Activated CD4-positive, alpha-beta T cell treated with anti-CD3 and anti-CD28 coated beads, Interleukin-2, amount 10 ng/mL, durations not matched to agents 7 days and 5 days (primary cell): Measurements from ENCODE around the gene DNTT. TPM values are rescaled to one million over a fixed set of nuclear protein-coding genes. Genes with fewer than 3 reads are reported as not detected.

ENCODE experiments used
- CTCF ChIA-PET: fragments of 350-600 bp; sonication (Branson Sonifier 250); formaldehyde crosslinking; loops from one replicate; lab custom pipeline; 2021; ENCODE audit warnings: antibody characterized with exemption; lab: Charles Lee
- POLR2A ChIA-PET: fragments of 350-600 bp; sonication (Branson Sonifier 250); formaldehyde crosslinking; loops from one replicate; lab custom pipeline; 2021; ENCODE audit warnings: antibody characterized with exemption; lab: Charles Lee
- DNase-seq: peaks from one replicate; pipeline ENCODE4 v3.0.0-alpha.2; 2020
- H3K27ac Mint-ChIP-seq: one replicate; pipeline ENCODE4 v1.8.0; 2021; ENCODE audit warnings: mild to moderate bottlenecking, moderate library complexity, mixed read lengths
- H3K27me3 Mint-ChIP-seq: one replicate; pipeline ENCODE4 v1.8.0; 2021; ENCODE audit warnings: mixed read lengths
- H3K36me3 Mint-ChIP-seq: one replicate; pipeline ENCODE4 v1.8.0; 2021; ENCODE audit warnings: low read depth, mixed read lengths
- H3K4me1 Mint-ChIP-seq: one replicate; pipeline ENCODE4 v1.8.0; 2021; ENCODE audit warnings: mixed read lengths
- H3K4me3 Mint-ChIP-seq: one replicate; pipeline ENCODE4 v1.8.0; 2021; ENCODE audit warnings: mild to moderate bottlenecking, moderate library complexity, mixed read lengths
- H3K9me3 Mint-ChIP-seq: one replicate; pipeline ENCODE4 v1.8.0; 2021; ENCODE audit warnings: mixed read lengths
- total RNA-seq, 2 experiments: library from RNA; stranded (reverse); gene quantifications; one replicate each; pipeline ENCODE4 v1.2.3, GENCODE V29; 2021

Gene DNTT
- total RNA-seq, 2 experiments from 2014 or later = not detected

- Mint-ChIP-seq H3K4me3 (no peak overlapping the region), H3K9me3 (peaks cover 8% of the 10 kb centered on the region), H3K27me3 (peaks cover 19% of the 10 kb centered on the region), H3K4me1 (no peaks in the 10 kb centered on the region), H3K36me3 (peaks cover 6% of the 10 kb centered on the region), H3K27ac (no peak overlapping the region)
- no peak for DNase-seq
- POLR2A ChIA-PET = no interaction called here
- CTCF ChIA-PET = no interaction called here
Measured at GRCh38 chr10:96344178-96344577, 39.9 kb downstream of the DNTT start.

DNA sequence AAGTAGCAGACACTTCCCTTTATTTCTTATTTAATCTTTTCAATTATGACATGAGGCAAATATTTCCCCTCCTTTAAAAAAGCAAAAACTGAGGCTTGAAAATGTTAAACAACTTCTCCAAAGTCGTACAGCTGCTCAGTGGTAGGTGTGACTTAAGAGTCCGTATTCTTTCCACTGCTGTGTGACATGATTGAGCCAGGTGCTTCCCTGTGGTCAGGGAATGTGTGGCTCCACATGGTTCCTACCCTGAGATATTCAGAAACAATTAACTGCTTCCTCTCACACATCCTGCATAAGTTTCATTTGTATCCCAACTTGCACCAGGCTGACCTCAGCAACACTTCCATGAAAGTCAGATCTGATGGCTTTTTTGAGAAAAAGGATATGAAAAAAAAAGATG is 41.0 kb downstream of the DNTT start:
- DNase-seq = no peak

DNA sequence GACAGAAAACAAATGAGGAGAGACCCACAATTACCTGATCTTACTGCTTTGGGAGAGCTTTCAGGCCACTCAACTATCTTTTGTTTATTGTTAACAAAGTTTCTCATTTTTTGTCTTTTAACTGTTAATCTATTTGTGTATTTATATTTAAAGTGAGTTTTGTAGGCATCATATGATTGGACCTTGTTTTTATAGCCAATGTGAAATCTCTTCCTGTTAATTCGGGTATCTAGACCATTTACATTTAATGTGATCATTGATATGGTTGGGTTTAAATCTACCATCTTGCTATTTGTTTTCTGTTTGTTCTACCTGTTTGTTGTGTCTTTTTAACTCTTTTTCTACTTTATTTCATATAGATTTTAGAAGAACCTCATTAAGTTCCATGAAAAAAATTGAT is 42.1 kb downstream of the DNTT start:
- DNase-seq = no peak
- Mint-ChIP-seq H3K9me3 (peaks cover 8% of the 10 kb centered on the region), H3K27me3 (peaks cover 22% of the 10 kb centered on the region), H3K27ac (no peak overlapping the region), H3K4me3 (no peak overlapping the region), H3K36me3 (peaks cover 6% of the 10 kb centered on the region), H3K4me1 (no peaks in the 10 kb centered on the region)
- CTCF ChIA-PET = interaction anchor here (1.6 kb wide), 1 partner anchor 42 kb away, joined by 3 read pairs; the partner anchor contains the start of gene DNTT
- POLR2A ChIA-PET = interaction anchor here (0.6 kb wide), 1 partner anchor 1003 kb away, joined by 3 read pairs; no protein-coding TSS in a partner anchor

More for the DNA sequence above, 41.0 kb downstream of the DNTT start:
- ChIA-PET CTCF (interaction anchor here (1.6 kb wide), 1 partner anchor 41 kb away, joined by 3 read pairs; the partner anchor contains the start of gene DNTT), POLR2A (no interaction called here)
- Mint-ChIP-seq H3K4me1 (no peaks in the 10 kb centered on the region), H3K9me3 (peaks cover 8% of the 10 kb centered on the region), H3K27me3 (peaks cover 21% of the 10 kb centered on the region), H3K27ac (no peak overlapping the region), H3K4me3 (no peak overlapping the region), H3K36me3 (peaks cover 6% of the 10 kb centered on the region)

DNA sequence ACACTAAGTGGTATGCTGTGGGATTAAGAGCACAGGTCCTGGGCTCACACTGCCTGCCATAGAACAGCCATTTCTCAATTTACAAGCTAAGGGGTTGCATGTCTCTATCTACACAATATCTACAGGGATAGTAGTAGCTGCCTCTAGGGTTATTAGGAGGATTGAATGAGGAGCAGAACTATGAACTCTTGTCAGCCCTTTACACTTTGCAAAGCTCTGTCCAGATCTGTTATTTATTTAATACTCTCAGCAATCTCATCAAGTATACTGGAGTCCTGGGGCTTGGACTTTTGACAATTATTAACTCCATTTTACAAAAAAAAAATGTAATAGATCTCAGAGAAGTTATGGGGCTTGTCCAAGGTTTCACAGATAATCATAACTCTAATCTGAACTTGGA is 47.8 kb downstream of the DNTT start:
- no peaks in the 10 kb centered on the region for H3K9me3 Mint-ChIP-seq
- no peaks in the 10 kb centered on the region for H3K4me1 Mint-ChIP-seq
- ChIA-PET POLR2A (interaction anchor here (0.7 kb wide), 1 partner anchor 16 kb away, joined by 3 read pairs; no protein-coding TSS in a partner anchor), CTCF (no interaction called here)
- H3K4me3 Mint-ChIP-seq = no peak overlapping the region
- H3K27me3 Mint-ChIP-seq = peaks cover 13% of the 10 kb centered on the region
- H3K27ac Mint-ChIP-seq = no peak overlapping the region
- H3K36me3 Mint-ChIP-seq = no peaks in the 10 kb centered on the region
- DNase-seq = no peak

GRCh38 chr10:96352582-96352981 is 48.3 kb downstream of the DNTT start:
- CTCF ChIA-PET = no interaction called here
- H3K27ac Mint-ChIP-seq = no peak overlapping the region
- no peaks in the 10 kb centered on the region for H3K36me3 Mint-ChIP-seq
- POLR2A ChIA-PET = interaction anchor here (0.6 to 0.7 kb wide), 2 partner anchors 16 to 398 kb away, joined by 3 read pairs; no protein-coding TSS in a partner anchor
- H3K4me3 Mint-ChIP-seq = no peak overlapping the region
- peaks cover 13% of the 10 kb centered on the region for H3K27me3 Mint-ChIP-seq
- H3K9me3 Mint-ChIP-seq = no peaks in the 10 kb centered on the region
- H3K4me1 Mint-ChIP-seq = no peaks in the 10 kb centered on the region
- no peak for DNase-seq

DNA sequence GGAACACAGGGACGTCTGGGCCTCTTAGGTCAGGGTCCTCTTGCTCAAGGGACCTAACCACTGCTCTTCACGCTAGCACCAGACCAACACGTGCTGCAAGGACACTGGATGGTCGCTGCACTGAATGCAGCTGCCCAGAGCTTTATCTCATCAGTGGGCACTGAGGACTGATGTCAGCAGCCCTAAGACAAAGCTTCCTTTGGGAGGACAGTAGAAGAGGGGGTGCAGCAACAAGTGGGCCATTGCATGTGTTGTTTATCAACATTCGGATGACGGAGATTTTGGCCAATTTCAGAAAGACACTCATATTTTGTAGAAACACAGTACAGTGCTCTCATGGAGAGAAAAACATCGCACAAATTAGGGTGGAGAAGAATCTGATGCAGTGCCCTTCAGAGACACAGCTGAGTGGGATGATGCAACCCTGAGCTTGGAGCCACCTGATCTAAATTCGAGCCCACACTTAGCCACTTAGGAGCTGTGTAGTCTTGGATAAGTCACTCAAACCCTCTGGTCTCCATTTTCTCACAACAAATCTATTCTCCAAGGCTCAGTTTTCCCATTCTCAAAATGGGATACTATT is 52.9 kb downstream of the DNTT start:
- no peak for DNase-seq
- ChIA-PET CTCF (interaction anchor here (1.3 kb wide), 1 partner anchor 13 kb away, joined by 3 read pairs; no protein-coding TSS in a partner anchor), POLR2A (interaction anchor here (0.5 kb wide), 1 partner anchor 27 kb away, joined by 4 read pairs; no protein-coding TSS in a partner anchor)
- H3K27me3 Mint-ChIP-seq = peaks cover 5% of the 10 kb centered on the region
- H3K4me1 Mint-ChIP-seq = no peaks in the 10 kb centered on the region
- no peaks in the 10 kb centered on the region for H3K36me3 Mint-ChIP-seq
- no peaks in the 10 kb centered on the region for H3K9me3 Mint-ChIP-seq
- no peak overlapping the region for H3K27ac Mint-ChIP-seq
- no peak overlapping the region for H3K4me3 Mint-ChIP-seq

- H3K4me1 Mint-ChIP-seq = no peaks in the 10 kb centered on the region
- H3K27me3 Mint-ChIP-seq = peaks cover 6% of the 10 kb centered on the region
- H3K36me3 Mint-ChIP-seq = no peaks in the 10 kb centered on the region
- DNase-seq = no peak
- ChIA-PET CTCF (interaction anchor here (1.2 to 1.5 kb wide), 2 partner anchors 11 to 16 kb away, joined by 3 read pairs; no protein-coding TSS in a partner anchor), POLR2A (no interaction called here)
- H3K4me3 Mint-ChIP-seq = no peak within 1 kb of the TSS
- no peaks in the 10 kb centered on the region for H3K9me3 Mint-ChIP-seq
- no peak within 1 kb of the TSS for H3K27ac Mint-ChIP-seq
Measured at GRCh38 chr10:96358851-96359540, 54.8 kb downstream of the DNTT start, which contains the start of gene OPALIN. Gene OPALIN, minus strand, starts transcription at chr10:96359002. Its CDS starts 106 bp downstream, at chr10:96358896.

GRCh38 chr10:96359616-96360015 is 55.4 kb downstream of the DNTT start:
- Mint-ChIP-seq H3K36me3 (no peaks in the 10 kb centered on the region), H3K27ac (no peak overlapping the region), H3K27me3 (peaks cover 8% of the 10 kb centered on the region), H3K9me3 (no peaks in the 10 kb centered on the region), H3K4me1 (no peaks in the 10 kb centered on the region), H3K4me3 (no peak overlapping the region)
- ChIA-PET CTCF (interaction anchor here (1.5 kb wide), 1 partner anchor 15 kb away, joined by 3 read pairs; no protein-coding TSS in a partner anchor), POLR2A (no interaction called here)
- no peak for DNase-seq

GRCh38 chr10:96360331-96360730 is 56.1 kb downstream of the DNTT start:
- POLR2A ChIA-PET = no interaction called here
- Mint-ChIP-seq H3K4me3 (no peak overlapping the region), H3K27ac (no peak overlapping the region), H3K27me3 (peaks cover 8% of the 10 kb centered on the region), H3K36me3 (no peaks in the 10 kb centered on the region), H3K9me3 (no peaks in the 10 kb centered on the region), H3K4me1 (no peaks in the 10 kb centered on the region)
- CTCF ChIA-PET = no interaction called here
- DNase-seq = no peak

- Mint-ChIP-seq H3K27ac (no peak overlapping the region), H3K36me3 (no peaks in the 10 kb centered on the region), H3K4me3 (no peak overlapping the region), H3K9me3 (no peaks in the 10 kb centered on the region), H3K4me1 (no peaks in the 10 kb centered on the region), H3K27me3 (peaks cover 8% of the 10 kb centered on the region)
- no peak for DNase-seq
- POLR2A ChIA-PET = no interaction called here
- CTCF ChIA-PET = interaction anchor here (0.9 kb wide), 1 partner anchor 10 kb away, joined by 3 read pairs; no protein-coding TSS in a partner anchor
Measured at GRCh38 chr10:96360766-96361165, 56.5 kb downstream of the DNTT start.

- Mint-ChIP-seq H3K27ac (no peak overlapping the region), H3K4me3 (no peak overlapping the region), H3K4me1 (no peaks in the 10 kb centered on the region), H3K36me3 (no peaks in the 10 kb centered on the region), H3K27me3 (peaks cover 3% of the 10 kb centered on the region), H3K9me3 (no peaks in the 10 kb centered on the region)
- ChIA-PET POLR2A (no interaction called here), CTCF (interaction anchor here (1.1 kb wide), 1 partner anchor 10 kb away, joined by 3 read pairs; no protein-coding TSS in a partner anchor)
- no peak for DNase-seq
Measured at GRCh38 chr10:96365571-96365970, 61.3 kb downstream of the DNTT start.

- Mint-ChIP-seq H3K4me3 (no peak overlapping the region), H3K4me1 (no peaks in the 10 kb centered on the region), H3K27ac (no peak overlapping the region), H3K36me3 (no peaks in the 10 kb centered on the region), H3K9me3 (no peaks in the 10 kb centered on the region), H3K27me3 (peaks cover 3% of the 10 kb centered on the region)
- ChIA-PET POLR2A (no interaction called here), CTCF (interaction anchor here (0.7 kb wide), 2 partner anchors 17 to 817 kb away, joined by 3 read pairs; no protein-coding TSS in a partner anchor)
- no peak for DNase-seq
Measured at GRCh38 chr10:96366508-96366907, 62.3 kb downstream of the DNTT start.

DNA sequence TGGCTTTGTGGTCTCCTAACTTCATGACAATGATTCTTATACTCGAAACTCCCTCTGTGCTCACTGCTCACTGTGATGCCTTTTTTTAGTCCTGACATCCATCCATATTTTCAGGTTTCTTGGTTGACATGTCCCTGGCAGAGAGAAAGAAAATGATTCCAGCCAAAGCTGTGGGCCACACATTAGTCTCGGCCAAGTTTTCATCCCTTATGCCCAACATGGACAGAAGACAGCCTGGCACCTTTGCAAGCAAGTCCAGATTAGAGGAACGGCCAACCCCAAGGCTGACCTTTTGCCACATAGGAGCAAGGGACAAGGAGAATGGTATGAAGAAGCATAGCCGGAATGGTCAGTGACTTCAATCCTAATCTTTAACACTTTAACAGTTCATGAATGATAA is 63.2 kb downstream of the DNTT start:
- Mint-ChIP-seq H3K36me3 (no peaks in the 10 kb centered on the region), H3K4me3 (no peak overlapping the region), H3K27ac (no peak overlapping the region), H3K27me3 (peaks cover 3% of the 10 kb centered on the region), H3K9me3 (no peaks in the 10 kb centered on the region), H3K4me1 (no peaks in the 10 kb centered on the region)
- POLR2A ChIA-PET = no interaction called here
- DNase-seq = no peak
- CTCF ChIA-PET = no interaction called here
